NCI-H146 treated with DMSO at 0.1 percent for 48 hours (cell line): ENCODE results near the gene FAXDC2.

ENCODE experiments used
- DNase-seq: peaks from one replicate; lab custom pipeline; 2025; ENCODE audit not compliant: unreplicated experiment; lab: John Stamatoyannopoulos, UW

The FAXDC2 gene

GRCh38 chr5:154797762-154798161 lies 52.6 kb downstream of the FAXDC2 start:
- no peak for DNase-seq

- no peak for DNase-seq
Measured at GRCh38 chr5:154795235-154795596, 55.2 kb downstream of the FAXDC2 start.

DNA sequence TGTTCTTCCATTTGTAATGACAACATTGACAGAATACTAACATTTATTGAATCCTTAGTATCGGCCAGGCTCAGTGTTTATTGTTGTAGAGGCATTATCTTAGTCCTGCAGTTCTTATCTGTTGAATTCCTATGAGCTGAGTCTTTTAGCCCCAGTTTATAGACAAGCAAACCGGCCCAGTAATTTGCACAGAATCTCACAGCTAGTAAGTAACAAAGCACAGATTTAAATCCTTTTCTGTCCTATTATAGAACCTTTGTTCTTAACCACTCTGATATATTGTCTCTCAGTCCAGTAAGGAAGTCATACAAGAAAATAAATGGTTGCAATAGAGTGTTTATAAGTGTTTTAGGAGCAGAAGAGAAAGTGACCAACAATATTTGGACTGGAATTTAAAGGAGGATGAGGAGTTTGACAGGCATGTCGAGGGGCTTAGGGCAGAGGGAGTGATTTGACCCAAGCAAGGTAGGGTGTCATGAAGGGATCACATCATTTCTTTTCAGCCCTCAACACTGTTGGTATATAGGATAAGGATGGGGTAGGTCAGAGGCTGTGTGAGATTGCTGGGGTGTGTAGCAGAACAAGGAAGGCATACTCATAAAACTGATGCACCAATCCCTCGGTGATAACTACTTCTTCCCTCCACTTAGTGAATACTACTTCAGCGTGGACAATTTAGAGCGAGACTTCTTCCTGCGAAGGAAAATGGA lies 55.7 kb downstream of the FAXDC2 start:
- DNase-seq, result no peak

GRCh38 chr5:154793599-154794524 lies 56.5 kb downstream of the FAXDC2 start:
- no peak for DNase-seq

- no peak for DNase-seq
Measured at GRCh38 chr5:154791535-154791934, 58.9 kb downstream of the FAXDC2 start.

DNA sequence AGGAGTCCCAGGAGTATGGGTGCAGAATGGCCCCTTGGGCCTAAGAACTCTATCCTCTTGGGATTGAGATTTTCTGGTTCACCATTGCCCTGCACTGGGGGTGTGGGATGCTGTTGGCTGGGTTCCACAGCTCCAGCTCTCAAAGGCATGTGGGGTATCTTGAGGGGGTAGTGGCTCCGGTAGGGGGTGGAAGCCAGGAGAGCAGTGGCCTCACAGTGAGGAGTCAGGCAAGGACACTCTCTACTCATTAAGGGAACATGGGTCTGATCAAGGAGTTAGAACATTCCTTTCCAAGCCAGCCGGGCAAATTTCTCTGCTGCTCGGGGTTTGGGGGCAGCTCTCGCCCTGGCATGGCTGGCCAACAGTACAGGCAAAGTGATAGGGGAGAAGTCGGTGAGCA lies 62.2 kb downstream of the FAXDC2 start:
- no peak for DNase-seq

- no peak for DNase-seq
Measured at GRCh38 chr5:154786414-154786813, 64.0 kb downstream of the FAXDC2 start.

- DNase-seq, result no peak
Measured at GRCh38 chr5:154784856-154785255, 65.5 kb downstream of the FAXDC2 start.

GRCh38 chr5:154783774-154784460 lies 66.5 kb downstream of the FAXDC2 start:
- no peak for DNase-seq

- DNase-seq, result no peak
Measured at GRCh38 chr5:154782812-154783592, 67.4 kb downstream of the FAXDC2 start.

DNA sequence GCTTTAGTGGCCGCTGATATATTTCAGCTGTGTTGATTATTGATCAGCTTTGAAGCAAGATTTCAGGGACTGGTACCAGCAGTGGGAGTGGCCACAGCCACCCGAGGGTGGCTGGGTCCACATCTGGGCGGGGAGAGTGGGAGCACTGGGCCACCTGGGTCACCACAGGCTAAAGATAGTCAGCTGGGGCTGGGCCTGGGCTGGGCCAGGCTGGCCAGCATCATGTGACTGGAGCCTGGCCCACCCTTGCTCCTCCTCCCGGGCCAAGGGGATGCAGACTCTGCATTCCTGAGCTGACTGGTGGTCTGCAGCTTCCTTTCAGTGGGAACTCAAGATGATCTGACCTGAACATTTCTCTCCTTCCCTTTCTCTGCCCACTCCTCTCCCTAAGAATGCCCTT lies 68.1 kb downstream of the FAXDC2 start:
- DNase-seq, result no peak

- DNase-seq, result no peak
Measured at GRCh38 chr5:154780128-154780527, 70.3 kb downstream of the FAXDC2 start.

DNA sequence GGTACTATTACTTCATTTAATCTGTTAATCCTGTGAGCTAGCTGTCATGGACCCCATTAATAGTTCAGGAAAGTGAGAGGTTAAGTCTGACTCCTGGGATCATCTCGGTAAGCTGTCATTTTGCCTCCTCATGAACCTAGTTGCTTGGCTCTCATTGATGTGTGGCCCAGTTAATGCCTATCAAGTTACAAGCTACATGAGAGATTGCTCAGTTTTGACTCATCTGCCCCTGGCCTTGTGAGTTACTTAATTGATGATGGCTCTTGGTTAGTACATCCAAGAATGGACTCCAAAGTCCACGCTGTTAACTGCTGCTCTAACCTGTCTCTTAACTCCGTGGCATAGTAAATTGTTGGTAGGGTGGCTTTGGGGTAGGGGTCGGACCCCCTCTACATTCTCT lies 71.3 kb downstream of the FAXDC2 start:
- DNase-seq, result no peak

- DNase-seq, result no peak
Measured at GRCh38 chr5:154778534-154778933, 71.9 kb downstream of the FAXDC2 start.

DNA sequence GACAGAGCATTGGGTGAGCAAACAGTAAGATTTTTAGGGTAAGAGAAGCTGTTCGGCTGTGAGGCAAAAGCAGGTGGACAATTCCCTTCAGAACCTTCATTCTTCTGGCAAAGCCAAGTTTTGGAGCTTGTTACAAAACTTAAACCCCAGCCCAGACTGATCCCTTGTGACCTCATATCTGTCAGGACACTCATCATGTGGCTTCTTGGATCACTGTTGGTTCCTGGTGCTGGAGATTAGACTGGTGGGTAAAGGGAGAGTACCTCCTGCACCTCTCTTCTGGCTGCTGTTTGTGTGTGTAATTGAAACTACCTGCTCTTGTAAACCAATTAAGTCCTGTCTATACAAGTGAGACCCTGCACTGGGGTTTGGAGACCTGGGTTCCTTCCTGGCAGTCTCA lies 74.2 kb downstream of the FAXDC2 start:
- no peak for DNase-seq

GRCh38 chr5:154773326-154773725 lies 77.1 kb downstream of the FAXDC2 start:
- DNase-seq, result no peak

DNA sequence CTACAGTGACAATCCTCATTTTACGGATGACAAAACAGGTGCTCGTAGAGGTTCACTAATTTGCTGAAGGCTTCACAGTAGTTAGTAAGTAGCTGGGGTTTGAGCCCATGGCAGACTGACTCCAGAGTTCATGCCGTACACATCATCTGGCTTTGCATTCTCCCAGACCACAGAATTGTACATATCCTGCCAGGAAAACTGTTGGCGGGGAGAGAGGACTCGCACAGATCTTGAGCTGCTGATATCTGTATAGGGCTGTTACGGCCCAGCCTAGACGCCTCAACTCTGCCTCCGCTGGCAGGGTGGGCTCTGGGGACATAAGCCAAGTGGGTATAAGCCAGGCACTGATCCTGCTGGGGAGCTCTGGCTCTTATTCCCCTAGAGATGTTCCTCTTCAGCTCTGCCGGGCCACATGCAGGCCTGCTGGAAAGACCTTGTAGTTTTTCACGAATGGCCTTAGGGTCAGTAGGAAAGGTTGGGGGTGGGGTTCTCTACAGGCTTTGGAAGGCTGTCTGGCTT lies 79.0 kb downstream of the FAXDC2 start:
- DNase-seq, result no peak

GRCh38 chr5:154770111-154770510 lies 80.3 kb downstream of the FAXDC2 start:
- DNase-seq, result no peak
